ENCODE measurements around the gene DPP6. TPM values are rescaled to one million over a fixed set of nuclear protein-coding genes. Genes with fewer than 3 reads are reported as not detected.

The DPP6 gene
- total RNA-seq, 1 experiment from 2014 or later: not detected

- ChIA-PET CTCF (no interaction called here), POLR2A (ENCODE audit: low non-redundant PET) (no interaction called here)
- Histone ChIP-seq H3K36me3 (ENCODE audit: insufficient read depth, low read length, poor library complexity, severe bottlenecking) (no peaks in the 10 kb centered on the region), H3K27ac (ENCODE audit: low read depth, low read length, poor library complexity, severe bottlenecking) (no peak overlapping the region), H3K4me3 (ENCODE audit: low read depth, low read length, poor library complexity, severe bottlenecking) (no peak overlapping the region), H3K9me3 (ENCODE audit: low read depth, low read length, poor library complexity, severe bottlenecking) (no peaks in the 10 kb centered on the region), H3K4me1 (ENCODE audit: insufficient read depth, low read length, poor library complexity, severe bottlenecking) (no peaks in the 10 kb centered on the region), H3K27me3 (replicated peaks; ENCODE audit: insufficient read depth, low read depth, low read length, poor library complexity) (no peaks in the 10 kb centered on the region)
- TF ChIP-seq EZH2 (IDR thresholded peaks at IDR 0.05; ENCODE audit: borderline replicate concordance, low read depth, low read length, poor library complexity, severe bottlenecking): no peak
- no peak for TF ChIP-seq CTCF (conservative IDR thresholded peaks at IDR 0.05; ENCODE audit: low read depth, low read length)
- DNase-seq (ENCODE audit: low spot score): no peak
- no TSS peak for BruUV-seq (replicated peaks)
- intact Hi-C loops (cut with micrococcal nuclease; ENCODE audit: unreplicated experiment): no loop called here
Observed at GRCh38 chr7:154693661-154694060, 641.5 kb downstream of the DPP6 start.

- Histone ChIP-seq H3K9me3 (ENCODE audit: low read depth, low read length, poor library complexity, severe bottlenecking) (no peaks in the 10 kb centered on the region), H3K27me3 (replicated peaks; ENCODE audit: insufficient read depth, low read depth, low read length, poor library complexity) (no peaks in the 10 kb centered on the region), H3K36me3 (ENCODE audit: insufficient read depth, low read length, poor library complexity, severe bottlenecking) (no peaks in the 10 kb centered on the region), H3K4me1 (ENCODE audit: insufficient read depth, low read length, poor library complexity, severe bottlenecking) (no peaks in the 10 kb centered on the region), H3K27ac (ENCODE audit: low read depth, low read length, poor library complexity, severe bottlenecking) (no peak overlapping the region), H3K4me3 (ENCODE audit: low read depth, low read length, poor library complexity, severe bottlenecking) (no peak overlapping the region)
- POLR2A ChIA-PET (ENCODE audit: low non-redundant PET): no interaction called here
- no TSS peak for BruUV-seq (replicated peaks)
- CTCF ChIA-PET: no interaction called here
- TF ChIP-seq CTCF (conservative IDR thresholded peaks at IDR 0.05; ENCODE audit: low read depth, low read length) (no peak), EZH2 (IDR thresholded peaks at IDR 0.05; ENCODE audit: borderline replicate concordance, low read depth, low read length, poor library complexity, severe bottlenecking) (no peak)
- intact Hi-C loops (cut with micrococcal nuclease; ENCODE audit: unreplicated experiment): no loop called here
- no peak for DNase-seq (ENCODE audit: low spot score)
Observed at GRCh38 chr7:154695836-154696235, 643.6 kb downstream of the DPP6 start.

GRCh38 chr7:154696556-154696955, 644.4 kb downstream of the DPP6 start:
- Histone ChIP-seq H3K27ac (ENCODE audit: low read depth, low read length, poor library complexity, severe bottlenecking) (no peak overlapping the region), H3K4me1 (ENCODE audit: insufficient read depth, low read length, poor library complexity, severe bottlenecking) (no peaks in the 10 kb centered on the region), H3K27me3 (replicated peaks; ENCODE audit: insufficient read depth, low read depth, low read length, poor library complexity) (no peaks in the 10 kb centered on the region), H3K9me3 (ENCODE audit: low read depth, low read length, poor library complexity, severe bottlenecking) (no peaks in the 10 kb centered on the region), H3K4me3 (ENCODE audit: low read depth, low read length, poor library complexity, severe bottlenecking) (no peak overlapping the region), H3K36me3 (ENCODE audit: insufficient read depth, low read length, poor library complexity, severe bottlenecking) (no peaks in the 10 kb centered on the region)
- BruUV-seq (replicated peaks): no TSS peak
- intact Hi-C loops (cut with micrococcal nuclease; ENCODE audit: unreplicated experiment): no loop called here
- POLR2A ChIA-PET (ENCODE audit: low non-redundant PET): no interaction called here
- no peak for TF ChIP-seq CTCF (conservative IDR thresholded peaks at IDR 0.05; ENCODE audit: low read depth, low read length)
- no peak for TF ChIP-seq EZH2 (IDR thresholded peaks at IDR 0.05; ENCODE audit: borderline replicate concordance, low read depth, low read length, poor library complexity, severe bottlenecking)
- DNase-seq (ENCODE audit: low spot score): no peak
- CTCF ChIA-PET: no interaction called here

All from A673 (cell line).